DND-41 (cell line): ENCODE data around the gene POU6F1.

Source experiments
- EZH2 ChIP-seq: IDR thresholded peaks from 3 replicates; pipeline ENCODE4 v1.6.1; 2012; ENCODE audit warnings: borderline replicate concordance, low read depth, mild to moderate bottlenecking, moderate library complexity, low read length, inconsistent platforms; ENCODE audit not compliant: severe bottlenecking
- TF ChIP-seq, protein P1 (sequence below): IDR thresholded peaks from 2 replicates; pipeline ENCODE4 v1.5.1; 2012; ENCODE audit warnings: borderline replicate concordance, low read length, moderate library complexity, mild to moderate bottlenecking; ENCODE audit not compliant: poor library complexity, severe bottlenecking; ENCODE audit errors: extremely low read depth

DNA sequence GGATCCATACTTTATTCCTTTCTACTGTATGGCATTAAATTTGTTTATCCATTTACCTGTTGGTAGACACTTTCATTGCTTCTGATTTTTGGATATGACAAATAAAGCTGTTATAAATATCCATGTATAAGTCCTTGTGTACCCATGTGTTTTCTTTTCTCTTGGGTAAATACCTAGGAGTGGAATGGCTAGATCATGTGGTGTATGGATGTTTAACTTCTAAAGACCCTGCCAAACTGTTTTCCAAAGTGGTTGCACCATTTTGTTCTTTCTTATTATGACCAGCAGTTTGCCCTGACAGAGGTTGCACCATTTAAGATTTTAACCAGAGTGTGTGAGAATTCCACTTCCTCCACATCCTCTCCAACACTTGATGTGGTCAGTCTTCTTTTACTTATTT lies 14.8 kb upstream of the POU6F1 start:
- TF ChIP-seq, protein P1, sequence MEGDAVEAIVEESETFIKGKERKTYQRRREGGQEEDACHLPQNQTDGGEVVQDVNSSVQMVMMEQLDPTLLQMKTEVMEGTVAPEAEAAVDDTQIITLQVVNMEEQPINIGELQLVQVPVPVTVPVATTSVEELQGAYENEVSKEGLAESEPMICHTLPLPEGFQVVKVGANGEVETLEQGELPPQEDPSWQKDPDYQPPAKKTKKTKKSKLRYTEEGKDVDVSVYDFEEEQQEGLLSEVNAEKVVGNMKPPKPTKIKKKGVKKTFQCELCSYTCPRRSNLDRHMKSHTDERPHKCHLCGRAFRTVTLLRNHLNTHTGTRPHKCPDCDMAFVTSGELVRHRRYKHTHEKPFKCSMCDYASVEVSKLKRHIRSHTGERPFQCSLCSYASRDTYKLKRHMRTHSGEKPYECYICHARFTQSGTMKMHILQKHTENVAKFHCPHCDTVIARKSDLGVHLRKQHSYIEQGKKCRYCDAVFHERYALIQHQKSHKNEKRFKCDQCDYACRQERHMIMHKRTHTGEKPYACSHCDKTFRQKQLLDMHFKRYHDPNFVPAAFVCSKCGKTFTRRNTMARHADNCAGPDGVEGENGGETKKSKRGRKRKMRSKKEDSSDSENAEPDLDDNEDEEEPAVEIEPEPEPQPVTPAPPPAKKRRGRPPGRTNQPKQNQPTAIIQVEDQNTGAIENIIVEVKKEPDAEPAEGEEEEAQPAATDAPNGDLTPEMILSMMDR, result no peak
- no peak for TF ChIP-seq EZH2
